OCI-LY7 (cell line): ENCODE data around the gene TRMO.

Experiments
- EZH2phosphoT487 ChIP-seq: fragments of 200-600 bp; sonication (generic); IDR thresholded peaks from 2 replicates; pipeline ENCODE4 v1.6.1; 2018; ENCODE audit warnings: low read depth, borderline replicate concordance, mild to moderate bottlenecking, mixed run types, antibody characterized with exemption, low read length, moderate library complexity, mixed read lengths
- TF ChIP-seq, protein P1 (sequence below): fragments of 200-600 bp; sonication (generic); conservative IDR thresholded peaks from 2 replicates; pipeline ENCODE4 v1.5.1; 2014; ENCODE audit warnings: mild to moderate bottlenecking, antibody characterized with exemption, low read length, moderate library complexity, mixed read lengths

- TF ChIP-seq, protein P1, sequence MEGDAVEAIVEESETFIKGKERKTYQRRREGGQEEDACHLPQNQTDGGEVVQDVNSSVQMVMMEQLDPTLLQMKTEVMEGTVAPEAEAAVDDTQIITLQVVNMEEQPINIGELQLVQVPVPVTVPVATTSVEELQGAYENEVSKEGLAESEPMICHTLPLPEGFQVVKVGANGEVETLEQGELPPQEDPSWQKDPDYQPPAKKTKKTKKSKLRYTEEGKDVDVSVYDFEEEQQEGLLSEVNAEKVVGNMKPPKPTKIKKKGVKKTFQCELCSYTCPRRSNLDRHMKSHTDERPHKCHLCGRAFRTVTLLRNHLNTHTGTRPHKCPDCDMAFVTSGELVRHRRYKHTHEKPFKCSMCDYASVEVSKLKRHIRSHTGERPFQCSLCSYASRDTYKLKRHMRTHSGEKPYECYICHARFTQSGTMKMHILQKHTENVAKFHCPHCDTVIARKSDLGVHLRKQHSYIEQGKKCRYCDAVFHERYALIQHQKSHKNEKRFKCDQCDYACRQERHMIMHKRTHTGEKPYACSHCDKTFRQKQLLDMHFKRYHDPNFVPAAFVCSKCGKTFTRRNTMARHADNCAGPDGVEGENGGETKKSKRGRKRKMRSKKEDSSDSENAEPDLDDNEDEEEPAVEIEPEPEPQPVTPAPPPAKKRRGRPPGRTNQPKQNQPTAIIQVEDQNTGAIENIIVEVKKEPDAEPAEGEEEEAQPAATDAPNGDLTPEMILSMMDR, result no peak
- no peak for TF ChIP-seq EZH2phosphoT487
Observed at GRCh38 chr9:97855486-97855875, 66.8 kb downstream of the TRMO start.
